CD4-positive, alpha-beta memory T cell (primary cell): Measurements from ENCODE around the gene ZNF865. TPM values are rescaled to one million over a fixed set of nuclear protein-coding genes. Genes with fewer than 3 reads are reported as not detected.

Experiments used
- CTCF ChIA-PET: fragments of 350-600 bp; sonication (Branson Sonifier 250); formaldehyde crosslinking; loops from one replicate; lab custom pipeline; 2021; ENCODE audit warnings: inconsistent platforms; ENCODE audit not compliant: partially characterized antibody; lab: Charles Lee
- POLR2A ChIA-PET: fragments of 350-600 bp; sonication (Branson Sonifier 250); formaldehyde crosslinking; loops from one replicate; lab custom pipeline; 2021; ENCODE audit not compliant: partially characterized antibody; lab: Charles Lee
- DNase-seq, 5 donors: peaks; one replicate each; pipeline versions ENCODE4 v3.0.0 to v3.0.0-alpha.2; 2020 to 2022; ENCODE audit warnings: mixed read lengths in 1 of 5
- H3K27ac ChIP-seq: one replicate; pipeline ENCODE4 v1.7.0; 2013; ENCODE audit warnings: low read depth, low read length
- H3K27me3 ChIP-seq: 2 replicates; pipeline ENCODE4 v1.7.0; 2013; ENCODE audit warnings: mild to moderate bottlenecking, low read length, moderate library complexity; ENCODE audit not compliant: insufficient read depth
- H3K36me3 ChIP-seq: 2 replicates; pipeline ENCODE4 v1.7.0; 2013; ENCODE audit warnings: mild to moderate bottlenecking, low read length, moderate library complexity; ENCODE audit not compliant: insufficient read depth
- H3K4me1 ChIP-seq: 2 replicates; pipeline ENCODE4 v1.7.0; 2013; ENCODE audit warnings: mild to moderate bottlenecking, low read length, moderate library complexity; ENCODE audit not compliant: insufficient read depth
- H3K4me3 ChIP-seq, 2 donors: one replicate each; pipeline ENCODE4 v1.7.0; 2013; ENCODE audit warnings: low read length in 2 of 2, mild to moderate bottlenecking in 1 of 2
- H3K9me3 ChIP-seq, 2 donors: one replicate each; pipeline ENCODE4 v1.7.0; 2013; ENCODE audit warnings: low read length in 2 of 2, control low read depth in 1 of 2; ENCODE audit not compliant: control insufficient read depth in 1 of 2
- H3K27ac Mint-ChIP-seq, 7 donors: one replicate each; pipeline ENCODE4 v1.8.0; 2020 to 2021; ENCODE audit warnings: mixed read lengths in 7 of 7, mild to moderate bottlenecking in 6 of 7, inconsistent platforms in 3 of 7, moderate library complexity in 3 of 7
- H3K27me3 Mint-ChIP-seq, 2 donors: one replicate each; pipeline ENCODE4 v1.8.0; 2020 to 2021; ENCODE audit warnings: mixed read lengths in 2 of 2
- H3K36me3 Mint-ChIP-seq, 2 donors: one replicate each; pipeline ENCODE4 v1.8.0; 2020 to 2021; ENCODE audit warnings: mixed read lengths in 2 of 2, inconsistent platforms in 1 of 2, mild to moderate bottlenecking in 1 of 2
- H3K4me1 Mint-ChIP-seq, 4 donors: one replicate each; pipeline ENCODE4 v1.8.0; 2020 to 2021; ENCODE audit warnings: mixed read lengths in 4 of 4, mild to moderate bottlenecking in 1 of 4
- H3K4me3 Mint-ChIP-seq, 8 donors: one replicate each; pipeline ENCODE4 v1.8.0; 2020 to 2021; ENCODE audit warnings: mixed read lengths in 8 of 8, mild to moderate bottlenecking in 7 of 8, moderate library complexity in 6 of 8, inconsistent platforms in 3 of 8
- H3K9me3 Mint-ChIP-seq, 8 donors: one replicate each; pipeline ENCODE4 v1.8.0; 2020 to 2021; ENCODE audit warnings: mixed read lengths in 8 of 8, mild to moderate bottlenecking in 5 of 8, inconsistent platforms in 3 of 8, moderate library complexity in 1 of 8
- intact Hi-C: fragments of 100-400 bp; cut with micrococcal nuclease; formaldehyde crosslinking; loops from one replicate; pipeline ENCODE4 v1.15.1; 2023
- polyA plus RNA-seq, 2 donors: library from polyadenylated mRNA; unstranded; fragments of 300-500 nt; fragmentation: Illumina TruSeq; gene quantifications; one replicate each; pipeline ENCODE4 v1.2.3, GENCODE V29; 2021
- total RNA-seq, 2 experiments: library from RNA; stranded (reverse); gene quantifications; one replicate each; pipeline ENCODE4 v1.2.3, GENCODE V29; 2021

Gene ZNF865
- total and polyA plus RNA-seq, 4 experiments from 2014 or later: 0.30 to 20.9 (median 20.3) TPM; not detected in 1

DNA sequence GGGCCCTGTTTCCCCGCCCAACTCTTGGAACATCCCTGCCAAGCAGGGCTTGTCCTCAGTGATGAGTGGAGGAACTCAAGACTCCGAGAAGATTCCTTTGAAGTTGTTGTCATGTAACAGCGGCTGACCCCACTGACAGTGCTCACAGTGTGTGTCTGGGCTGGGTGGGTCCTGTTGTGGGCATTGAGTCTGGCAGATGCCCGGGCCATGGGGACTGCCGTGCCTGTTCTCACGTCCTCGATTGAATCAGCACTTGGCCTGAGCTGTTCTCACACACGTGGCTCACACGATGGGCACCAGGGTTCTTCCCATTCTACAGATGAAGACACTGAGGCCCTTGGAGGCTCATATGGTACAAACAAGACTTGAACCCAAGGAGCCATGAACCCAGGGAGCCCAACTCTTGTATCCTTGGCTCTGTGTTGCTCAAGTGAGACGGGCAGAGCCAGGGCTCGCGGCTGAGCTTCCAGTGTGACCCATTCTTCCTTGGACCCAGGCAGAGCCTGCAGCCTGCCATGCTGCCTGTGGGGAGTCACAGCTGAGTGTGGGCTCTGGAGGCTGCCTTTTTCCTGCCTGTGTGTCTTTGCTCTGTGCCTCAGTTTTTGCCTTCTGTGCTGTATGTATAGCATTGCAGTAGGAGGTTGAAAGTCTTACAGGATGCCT, 61.0 kb downstream of the ZNF865 start:
- CTCF ChIA-PET: interaction anchor here (0.8 kb wide), 1 partner anchor 13 kb away, joined by 5 read pairs; no protein-coding TSS in a partner anchor
- POLR2A ChIA-PET: interaction anchor here (2.0 to 3.3 kb wide), 2 partner anchors 9 to 12 kb away, joined by 7 to 19 read pairs; partner anchors contain the start of gene U2AF2
- no peak overlapping the region for H3K27ac ChIP-seq
- Mint-ChIP-seq H3K4me3 (no peak overlapping the region), H3K4me1 (peaks cover 12 to 65% (median 26%) of the 10 kb centered on the region in 4 donors), H3K9me3 (peaks cover 0 to 6% (median 0%) of the 10 kb centered on the region in 8 donors), H3K36me3 (peaks cover 38 to 78% of the 10 kb centered on the region in 2 donors), H3K27ac (no peak overlapping the region), H3K27me3 (no peaks in the 10 kb centered on the region)
- no peak overlapping the region for H3K4me3 ChIP-seq
- intact Hi-C loops: no loop called here
- DNase-seq: no peak
- H3K4me1 ChIP-seq: peaks cover 21% of the 10 kb centered on the region
- peaks cover 89% of the 10 kb centered on the region for H3K36me3 ChIP-seq
- no peaks in the 10 kb centered on the region for H3K27me3 ChIP-seq
- no peaks in the 10 kb centered on the region for H3K9me3 ChIP-seq

Other genes with a start within 250 kb of the ZNF865 start
- not detected for gene GARIN5B, start 242.4 kb upstream of the ZNF865 start, total RNA-seq
- not detected for gene GARIN5B, start 242.4 kb upstream of the ZNF865 start, polyA plus RNA-seq
- under 1 TPM; 0.32 to 0.47 TPM for gene IL11, start 235.2 kb upstream of the ZNF865 start, total RNA-seq
- not detected for gene IL11, start 235.2 kb upstream of the ZNF865 start, polyA plus RNA-seq
- not detected for gene TMEM190, start 228.8 kb upstream of the ZNF865 start, total RNA-seq
- gene TMEM190, start 228.8 kb upstream of the ZNF865 start, polyA plus RNA-seq: not detected
- gene TMEM238, start 221.4 kb upstream of the ZNF865 start, total RNA-seq: 1 to 10 TPM; 9.6 to 9.9 TPM
- 1 to 10 TPM in 1 of 2 donors, not detected in 1; 2.4 TPM for gene TMEM238, start 221.4 kb upstream of the ZNF865 start, polyA plus RNA-seq
- gene RPL28, start 219.7 kb upstream of the ZNF865 start, total RNA-seq: 1,000 to 10,000 TPM; 3,136 to 3,159 TPM
- 100 to 1,000 TPM; 257 to 784 TPM for gene RPL28, start 219.7 kb upstream of the ZNF865 start, polyA plus RNA-seq
- 10 to 100 TPM; 18.0 to 21.6 TPM for gene UBE2S, start 197.9 kb upstream of the ZNF865 start, total RNA-seq
- gene UBE2S, start 197.9 kb upstream of the ZNF865 start, polyA plus RNA-seq: 10 to 100 TPM; 24.2 to 25.4 TPM
- gene SHISA7, start 162.3 kb upstream of the ZNF865 start, total RNA-seq: not detected
- gene SHISA7, start 162.3 kb upstream of the ZNF865 start, polyA plus RNA-seq: not detected
- gene ISOC2, start 144.0 kb upstream of the ZNF865 start, total RNA-seq: 10 to 100 TPM in 1 of 2 experiments, 1 to 10 TPM in 1; 9.9 to 13.7 TPM
- 10 to 100 TPM; 24.7 to 29.4 TPM for gene ISOC2, start 144.0 kb upstream of the ZNF865 start, polyA plus RNA-seq
- gene C19orf85, start 140.9 kb upstream of the ZNF865 start, total RNA-seq: not detected
- not detected for gene C19orf85, start 140.9 kb upstream of the ZNF865 start, polyA plus RNA-seq
- 1 to 10 TPM; 8.1 to 9.1 TPM for gene ZNF628, start 129.0 kb upstream of the ZNF865 start, total RNA-seq
- gene ZNF628, start 129.0 kb upstream of the ZNF865 start, polyA plus RNA-seq: under 1 TPM in 1 of 2 donors, not detected in 1; 0.47 TPM
- 1 to 10 TPM; 2.7 to 3.1 TPM for gene NAT14, start 120.5 kb upstream of the ZNF865 start, total RNA-seq
- 1 to 10 TPM; 2.6 to 3.2 TPM for gene NAT14, start 120.5 kb upstream of the ZNF865 start, polyA plus RNA-seq
- gene SSC5D, start 117.2 kb upstream of the ZNF865 start, total RNA-seq: under 1 TPM; 0.20 to 0.36 TPM
- not detected for gene SSC5D, start 117.2 kb upstream of the ZNF865 start, polyA plus RNA-seq
- gene SBK2, start 68.5 kb upstream of the ZNF865 start, total RNA-seq: not detected
- gene SBK2, start 68.5 kb upstream of the ZNF865 start, polyA plus RNA-seq: not detected
- gene SBK3, start 60.1 kb upstream of the ZNF865 start, total RNA-seq: not detected
- gene SBK3, start 60.1 kb upstream of the ZNF865 start, polyA plus RNA-seq: not detected
- 1 to 10 TPM; 8.0 to 9.6 TPM for gene ZNF579, start 24.8 kb upstream of the ZNF865 start, total RNA-seq
- gene ZNF579, start 24.8 kb upstream of the ZNF865 start, polyA plus RNA-seq: under 1 TPM in 1 of 2 donors, not detected in 1; 0.62 TPM
- 10 to 100 TPM; 20.8 to 26.4 TPM for gene FIZ1, start 6.1 kb upstream of the ZNF865 start, total RNA-seq
- 1 to 10 TPM in 1 of 2 donors, under 1 TPM in 1; 0.99 to 5.3 TPM for gene FIZ1, start 6.1 kb upstream of the ZNF865 start, polyA plus RNA-seq
- gene ZNF524, start 5.4 kb upstream of the ZNF865 start, total RNA-seq: 10 to 100 TPM; 31.2 to 34.0 TPM
- 10 to 100 TPM; 26.2 to 40.1 TPM for gene ZNF524, start 5.4 kb upstream of the ZNF865 start, polyA plus RNA-seq
- 1 to 10 TPM; 7.4 TPM for gene ZNF784, start 18.9 kb downstream of the ZNF865 start, total RNA-seq
- 1 to 10 TPM; 1.7 to 2.1 TPM for gene ZNF784, start 18.9 kb downstream of the ZNF865 start, polyA plus RNA-seq
- 100 to 1,000 TPM in 1 of 2 experiments, 10 to 100 TPM in 1; 92.7 to 105 TPM for gene ZNF580, start 35.4 kb downstream of the ZNF865 start, total RNA-seq
- gene ZNF580, start 35.4 kb downstream of the ZNF865 start, polyA plus RNA-seq: 10 to 100 TPM in 1 of 2 donors, 1 to 10 TPM in 1; 7.2 to 17.8 TPM
- gene ZNF581, start 38.0 kb downstream of the ZNF865 start, total RNA-seq: 10 to 100 TPM; 21.2 to 23.4 TPM
- 10 to 100 TPM; 22.5 to 28.5 TPM for gene ZNF581, start 38.0 kb downstream of the ZNF865 start, polyA plus RNA-seq
- 1 to 10 TPM; 1.2 to 1.5 TPM for gene CCDC106, start 42.6 kb downstream of the ZNF865 start, total RNA-seq
- gene CCDC106, start 42.6 kb downstream of the ZNF865 start, polyA plus RNA-seq: under 1 TPM; 0.47 to 0.69 TPM
- gene U2AF2, start 49.4 kb downstream of the ZNF865 start, total RNA-seq: 100 to 1,000 TPM; 256 to 259 TPM
- 10 to 100 TPM in 1 of 2 donors, 1 to 10 TPM in 1; 1.3 to 14.3 TPM for gene U2AF2, start 49.4 kb downstream of the ZNF865 start, polyA plus RNA-seq
- gene EPN1, start 69.6 kb downstream of the ZNF865 start, total RNA-seq: 10 to 100 TPM; 53.9 to 56.9 TPM
- gene EPN1, start 69.6 kb downstream of the ZNF865 start, polyA plus RNA-seq: 10 to 100 TPM in 1 of 2 donors, 1 to 10 TPM in 1; 3.9 to 15.6 TPM
- gene NLRP9, start 132.8 kb downstream of the ZNF865 start, total RNA-seq: not detected
- not detected for gene NLRP9, start 132.8 kb downstream of the ZNF865 start, polyA plus RNA-seq
- not detected for gene RFPL4A, start 153.4 kb downstream of the ZNF865 start, total RNA-seq
- gene RFPL4A, start 153.4 kb downstream of the ZNF865 start, polyA plus RNA-seq: not detected
- gene RFPL4AL1, start 163.5 kb downstream of the ZNF865 start, total RNA-seq: not detected
- gene RFPL4AL1, start 163.5 kb downstream of the ZNF865 start, polyA plus RNA-seq: not detected
- gene NLRP11, start 226.4 kb downstream of the ZNF865 start, total RNA-seq: not detected
- gene NLRP11, start 226.4 kb downstream of the ZNF865 start, polyA plus RNA-seq: not detected
- not detected for gene NLRP4, start 230.9 kb downstream of the ZNF865 start, total RNA-seq
- gene NLRP4, start 230.9 kb downstream of the ZNF865 start, polyA plus RNA-seq: not detected